Measurements from ENCODE around the gene MCC.
A peak's percentile ranks its signal among the peaks of the same experiment; 100 is the strongest.

The MCC gene

GRCh38 chr5:113127021-113127420 lies 361.2 kb downstream of the MCC start:
- no peak for DNase-seq

GRCh38 chr5:113125371-113125770 lies 362.9 kb downstream of the MCC start:
- DNase-seq = no peak

GRCh38 chr5:113124914-113125313 lies 363.3 kb downstream of the MCC start:
- no peak for DNase-seq

- DNase-seq = no peak
Measured at GRCh38 chr5:113124265-113124664, 364.0 kb downstream of the MCC start.

GRCh38 chr5:113123618-113124017 lies 364.6 kb downstream of the MCC start:
- no peak for DNase-seq

GRCh38 chr5:113122053-113122452 lies 366.2 kb downstream of the MCC start:
- DNase-seq = no peak

- no peak for DNase-seq
Measured at GRCh38 chr5:113119246-113119924, 368.9 kb downstream of the MCC start.

- DNase-seq = no peak
Measured at GRCh38 chr5:113118765-113119164, 369.5 kb downstream of the MCC start.

GRCh38 chr5:113118298-113118697 lies 370.0 kb downstream of the MCC start:
- DNase-seq = no peak

- no peak for DNase-seq
Measured at GRCh38 chr5:113117543-113118115, 370.6 kb downstream of the MCC start.

- no peak for DNase-seq
Measured at GRCh38 chr5:113115956-113116355, 372.3 kb downstream of the MCC start.

- DNase-seq = no peak
Measured at GRCh38 chr5:113115061-113115460, 373.2 kb downstream of the MCC start.

- no peak for DNase-seq
Measured at GRCh38 chr5:113114559-113114958, 373.7 kb downstream of the MCC start.

GRCh38 chr5:113112435-113112834 lies 375.8 kb downstream of the MCC start:
- DNase-seq = no peak

- DNase-seq = no peak
Measured at GRCh38 chr5:113110117-113110516, 378.1 kb downstream of the MCC start.

GRCh38 chr5:113109344-113109743 lies 378.9 kb downstream of the MCC start:
- no peak for DNase-seq

GRCh38 chr5:113108485-113108884 lies 379.8 kb downstream of the MCC start:
- no peak for DNase-seq

GRCh38 chr5:113106821-113107220 lies 381.4 kb downstream of the MCC start:
- DNase-seq = no peak

- no peak for DNase-seq
Measured at GRCh38 chr5:113105693-113106280, 382.5 kb downstream of the MCC start.

- DNase-seq = no peak
Measured at GRCh38 chr5:113103330-113103729, 384.9 kb downstream of the MCC start.

- no peak for DNase-seq
Measured at GRCh38 chr5:113102121-113102531, 386.1 kb downstream of the MCC start.

GRCh38 chr5:113100981-113101380 lies 387.3 kb downstream of the MCC start:
- DNase-seq = no peak

- DNase-seq = peak; percentile 27
Measured at GRCh38 chr5:113099822-113100221, 388.4 kb downstream of the MCC start.

- DNase-seq = no peak
Measured at GRCh38 chr5:113098378-113098777, 389.9 kb downstream of the MCC start.

GRCh38 chr5:113095831-113096230 lies 392.4 kb downstream of the MCC start:
- no peak for DNase-seq

Data from NCI-H1417 treated with DMSO at 0.1 percent for 48 hours (cell line).